Progenitor cell of endocrine pancreas (in vitro differentiated cells): ENCODE data around the gene CISH. TPM values are rescaled to one million over a fixed set of nuclear protein-coding genes. Genes with fewer than 3 reads are reported as not detected.

ENCODE experiments used
- DNase-seq: peaks from one replicate; pipeline ENCODE4 v3.0.0; 2021; ENCODE audit warnings: low spot score; ENCODE audit not compliant: unreplicated experiment
- H3K27ac Mint-ChIP-seq: 2 replicates; pipeline ENCODE4 v1.8.0; 2021; ENCODE audit warnings: mild to moderate bottlenecking, moderate library complexity, mixed read lengths
- H3K27me3 Mint-ChIP-seq: 2 replicates; pipeline ENCODE4 v1.8.0; 2021; ENCODE audit warnings: mixed read lengths
- H3K36me3 Mint-ChIP-seq: 2 replicates; pipeline ENCODE4 v1.8.0; 2022; ENCODE audit warnings: mixed read lengths; ENCODE audit not compliant: insufficient read depth
- H3K4me1 Mint-ChIP-seq: 2 replicates; pipeline ENCODE4 v1.8.0; 2021; ENCODE audit warnings: low read depth, mixed read lengths
- H3K4me3 Mint-ChIP-seq: 2 replicates; pipeline ENCODE4 v1.8.0; 2021; ENCODE audit warnings: low read depth, mild to moderate bottlenecking, moderate library complexity, mixed read lengths
- H3K9me3 Mint-ChIP-seq: 2 replicates; pipeline ENCODE4 v1.8.0; 2021; ENCODE audit warnings: low read depth, mixed read lengths
- total RNA-seq: library from RNA; stranded (reverse); gene quantifications from 2 replicates; pipeline ENCODE4 v1.2.1, GENCODE V29; 2021
- TF ChIP-seq, protein P1 (sequence below): fragments of 200-600 bp; sonication (generic); IDR thresholded peaks from one replicate; pipeline ENCODE4 v1.5.0; 2021; ENCODE audit warnings: antibody characterized with exemption, mild to moderate bottlenecking; ENCODE audit not compliant: unreplicated experiment

Gene CISH
- total RNA-seq, 1 donor from 2014 or later, result 5.2 TPM

DNA sequence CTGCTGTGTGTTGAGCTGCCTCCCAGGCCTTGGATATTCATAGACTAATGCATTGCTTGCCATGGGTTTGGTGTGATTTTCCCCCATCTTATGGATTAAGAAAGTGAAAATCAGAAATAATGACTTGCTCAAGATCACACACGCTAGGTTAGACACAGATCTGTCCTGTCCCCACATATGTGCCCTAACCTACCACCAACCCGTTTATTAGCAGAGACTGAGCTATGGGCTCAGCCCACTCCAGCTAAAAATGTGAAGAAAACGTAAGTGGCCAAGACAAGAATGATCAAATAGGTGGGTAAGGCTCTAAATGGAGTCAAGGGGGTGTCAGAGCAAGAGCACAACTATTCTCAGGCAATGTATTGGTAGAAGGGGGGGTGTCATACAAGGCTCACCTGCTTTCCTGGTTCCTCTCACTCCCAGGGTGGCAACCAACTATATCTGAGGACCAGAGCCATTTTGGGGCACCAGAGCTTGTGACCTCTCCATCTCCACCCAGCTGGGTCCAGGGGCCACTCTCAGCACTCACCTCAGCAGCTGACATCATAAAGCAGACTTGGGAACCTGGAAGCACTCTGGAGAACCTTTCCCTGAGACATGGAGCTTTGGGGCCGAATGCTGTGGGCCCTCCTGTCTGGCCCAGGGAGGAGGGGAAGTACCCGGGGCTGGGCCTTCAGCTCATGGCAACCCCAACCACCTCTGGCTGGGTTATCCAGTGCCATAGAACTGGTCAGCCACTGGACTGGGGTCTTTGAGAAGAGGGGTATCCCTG lies 40.9 kb downstream of the CISH start:
- Mint-ChIP-seq H3K36me3 (no peaks in the 10 kb centered on the region), H3K27me3 (peaks cover 7% of the 10 kb centered on the region), H3K9me3 (no peaks in the 10 kb centered on the region), H3K4me3 (peak overlapping the region; percentile 97), H3K4me1 (peaks cover 7% of the 10 kb centered on the region), H3K27ac (peak overlapping the region; percentile 17)
- DNase-seq, result no peak
- TF ChIP-seq, protein P1, sequence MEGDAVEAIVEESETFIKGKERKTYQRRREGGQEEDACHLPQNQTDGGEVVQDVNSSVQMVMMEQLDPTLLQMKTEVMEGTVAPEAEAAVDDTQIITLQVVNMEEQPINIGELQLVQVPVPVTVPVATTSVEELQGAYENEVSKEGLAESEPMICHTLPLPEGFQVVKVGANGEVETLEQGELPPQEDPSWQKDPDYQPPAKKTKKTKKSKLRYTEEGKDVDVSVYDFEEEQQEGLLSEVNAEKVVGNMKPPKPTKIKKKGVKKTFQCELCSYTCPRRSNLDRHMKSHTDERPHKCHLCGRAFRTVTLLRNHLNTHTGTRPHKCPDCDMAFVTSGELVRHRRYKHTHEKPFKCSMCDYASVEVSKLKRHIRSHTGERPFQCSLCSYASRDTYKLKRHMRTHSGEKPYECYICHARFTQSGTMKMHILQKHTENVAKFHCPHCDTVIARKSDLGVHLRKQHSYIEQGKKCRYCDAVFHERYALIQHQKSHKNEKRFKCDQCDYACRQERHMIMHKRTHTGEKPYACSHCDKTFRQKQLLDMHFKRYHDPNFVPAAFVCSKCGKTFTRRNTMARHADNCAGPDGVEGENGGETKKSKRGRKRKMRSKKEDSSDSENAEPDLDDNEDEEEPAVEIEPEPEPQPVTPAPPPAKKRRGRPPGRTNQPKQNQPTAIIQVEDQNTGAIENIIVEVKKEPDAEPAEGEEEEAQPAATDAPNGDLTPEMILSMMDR, result no peak

DNA sequence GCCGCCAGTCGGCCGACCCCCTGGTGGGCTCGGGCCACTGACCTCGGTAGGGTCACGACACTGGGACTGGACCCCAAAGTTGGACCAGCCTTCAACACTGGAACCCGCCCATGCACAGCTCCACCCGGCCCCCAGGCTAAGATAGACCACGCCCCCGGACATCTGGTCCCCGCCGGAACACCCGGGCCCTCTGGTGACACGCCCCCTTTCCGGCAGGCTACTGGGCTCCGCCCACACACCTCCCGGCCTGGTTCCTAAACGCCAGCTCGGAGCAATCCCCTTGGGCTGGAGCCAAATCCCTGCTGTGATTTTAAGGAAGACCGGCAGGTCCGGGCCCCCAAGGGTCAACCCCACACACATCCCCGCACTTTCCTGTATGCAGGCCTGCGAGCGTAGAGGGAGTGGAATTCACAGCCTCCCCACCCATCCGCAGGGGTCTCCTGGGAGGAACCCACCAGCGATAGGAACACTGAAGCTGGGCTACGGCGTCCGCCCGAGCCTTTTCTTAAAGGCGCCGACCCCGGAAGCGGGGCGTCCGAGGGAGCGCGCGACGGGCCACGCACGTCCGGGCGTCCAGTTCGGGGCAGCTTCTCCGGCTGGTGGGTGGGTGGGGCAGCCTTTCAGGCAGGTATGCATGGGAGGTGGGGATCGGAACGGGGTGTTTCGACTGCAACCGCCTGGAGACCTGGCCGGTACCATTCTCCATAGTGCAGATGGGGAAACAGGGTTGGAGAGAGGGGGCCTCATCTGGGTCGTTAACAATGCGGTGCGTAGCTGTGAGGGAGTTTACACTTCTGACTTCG lies 42.4 kb downstream of the CISH start, which contains the start of gene HEMK1:
TSS of gene HEMK1 (plus strand) at position 576 of the 803 bp plus-strand sequence. CDS start 1,583 bp downstream, outside the sequence.
- no peaks in the 10 kb centered on the region for H3K9me3 Mint-ChIP-seq

DNA sequence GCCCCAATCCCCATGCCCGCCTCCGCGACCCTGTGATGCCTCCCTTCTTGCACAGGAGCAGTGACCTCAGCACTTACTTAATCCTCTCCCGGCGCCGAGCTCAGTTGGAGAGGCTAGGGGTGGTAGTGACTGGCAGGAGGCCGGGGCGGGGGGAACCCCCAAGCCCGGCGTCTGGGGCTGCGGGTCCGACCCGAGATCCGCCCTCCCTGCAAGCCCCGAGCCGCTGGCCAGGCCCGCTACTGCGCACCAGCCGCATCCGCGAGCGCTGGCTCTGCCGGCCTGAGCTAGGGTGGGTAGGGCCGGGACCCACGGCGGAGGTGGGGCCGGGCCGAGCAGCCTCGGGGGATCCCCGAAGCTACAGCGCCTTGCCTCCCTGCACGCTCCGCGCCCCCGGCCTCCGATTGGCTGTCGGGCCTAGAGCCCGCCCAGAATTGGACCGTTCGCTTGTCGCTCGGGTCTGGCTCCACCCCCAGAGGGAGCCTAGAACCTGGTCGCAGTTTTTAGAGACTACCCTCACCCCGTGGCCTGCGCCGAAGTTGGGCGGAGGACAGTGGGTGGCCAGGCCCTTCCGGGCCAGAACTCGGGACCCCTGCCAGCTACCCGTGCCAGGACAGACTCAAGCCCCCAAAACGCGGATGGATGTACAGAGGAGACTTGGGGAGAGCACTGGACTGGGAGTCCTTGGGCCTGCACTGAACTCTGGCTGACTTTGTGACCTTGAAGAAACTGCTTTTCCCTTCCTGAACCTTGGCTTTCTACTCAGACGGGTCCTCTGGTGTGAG lies 44.0 kb downstream of the CISH start, which contains the start of gene C3orf18:
TSS of gene C3orf18 (minus strand) at position 362 of the 782 bp plus-strand sequence. CDS start 2,048 bp downstream, outside the sequence.
- Mint-ChIP-seq H3K36me3 (no peaks in the 10 kb centered on the region), H3K27ac (peak within 1 kb of the TSS; percentile 95), H3K4me3 (peak within 1 kb of the TSS; percentile 97), H3K9me3 (no peaks in the 10 kb centered on the region), H3K4me1 (peaks cover 7% of the 10 kb centered on the region), H3K27me3 (peaks cover 7% of the 10 kb centered on the region)
- TF ChIP-seq, protein P1, result no peak
- DNase-seq, result peak; percentile 75

More for the DNA sequence above, 42.4 kb downstream of the CISH start, which contains the start of gene HEMK1:
- DNase-seq, result peak; percentile 87
- TF ChIP-seq, protein P1, result no peak
- no peaks in the 10 kb centered on the region for H3K36me3 Mint-ChIP-seq
- peaks cover 7% of the 10 kb centered on the region for H3K4me1 Mint-ChIP-seq
- peak within 1 kb of the TSS; percentile 99 for H3K27ac Mint-ChIP-seq
- H3K4me3 Mint-ChIP-seq, result peak within 1 kb of the TSS; percentile 97
- peaks cover 7% of the 10 kb centered on the region for H3K27me3 Mint-ChIP-seq

DNA sequence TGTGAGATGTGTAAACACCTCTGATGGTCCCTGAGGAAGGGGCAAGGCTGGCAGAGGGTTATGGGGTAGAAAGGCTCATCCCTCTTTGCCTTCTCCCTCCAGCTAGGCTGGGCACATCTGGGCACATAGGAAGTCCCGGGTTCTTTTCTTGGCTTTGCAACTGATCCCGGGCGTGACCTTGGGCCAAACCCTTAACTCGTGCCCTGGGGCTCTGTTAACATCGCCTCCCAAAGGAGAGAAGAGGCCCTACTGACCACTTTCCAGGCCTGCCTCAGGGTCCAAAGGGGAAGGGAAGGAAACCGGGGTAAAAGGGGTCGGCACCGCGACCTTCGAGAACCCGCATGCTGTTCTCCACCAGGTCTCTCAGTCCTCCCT lies 44.6 kb downstream of the CISH start:
- Mint-ChIP-seq H3K4me3 (peak overlapping the region; percentile 67), H3K4me1 (peaks cover 7% of the 10 kb centered on the region), H3K36me3 (no peaks in the 10 kb centered on the region), H3K9me3 (no peaks in the 10 kb centered on the region), H3K27me3 (peaks cover 7% of the 10 kb centered on the region), H3K27ac (peak overlapping the region; percentile 41)
- DNase-seq, result no peak
- TF ChIP-seq, protein P1, result no peak
